GM12878 (cell line): ENCODE data around the gene GPR179. TPM values are rescaled to one million over a fixed set of nuclear protein-coding genes. Genes with fewer than 3 reads are reported as not detected.

Source experiments
- ATAC-seq: fragments of 200-7000 bp; cut with Tn5 transposase; 3 replicates; pipeline ENCODE4 v1.9.1; 2020; ENCODE audit warnings: mild to moderate bottlenecking, moderate library complexity
- BruUV-seq: library from RNA; stranded (reverse); fragments of 400-500 nt; replicated peaks from 2 replicates; lab custom pipeline; 2021; lab: Mats Ljungman, UMichigan
- CTCF ChIA-PET: fragments of 300-600 bp; sonication (Branson Sonifier 250); formaldehyde crosslinking; extraction: SDS; loops from one replicate; lab custom pipeline; 2021; ENCODE audit warnings: inconsistent platforms; lab: Yijun Ruan, JAX
- POLR2A ChIA-PET: fragments of 350-600 bp; formaldehyde crosslinking; extraction: SDS; loops from one replicate; lab custom pipeline; 2021; ENCODE audit warnings: inconsistent platforms; lab: Charles Lee
- RAD21 ChIA-PET: fragments of 300-600 bp; sonication (Branson Sonifier 250); formaldehyde crosslinking; loops from one replicate; lab custom pipeline; 2023; ENCODE audit warnings: antibody characterized with exemption; ENCODE audit not compliant: unreplicated experiment; lab: Charles Lee
- SMC1A ChIA-PET: fragments of 300-600 bp; sonication (Branson Sonifier 250); formaldehyde crosslinking; loops from one replicate; lab custom pipeline; 2023; ENCODE audit not compliant: unreplicated experiment, uncharacterized antibody; lab: Charles Lee
- DNase-seq: peaks from one replicate; pipeline ENCODE4 v3.0.0-alpha.2; 2011; ENCODE audit warnings: low read depth, low spot score
- FAIRE-seq: peaks from 3 replicates; lab custom pipeline; 2011; peaks lifted over from hg19 to GRCh38; lab: Jason Lieb, UNC
- H2AFZ ChIP-seq: 2 replicates; pipeline ENCODE4 v1.6.0; 2011; ENCODE audit warnings: low read depth, low read length, control low read depth; ENCODE audit not compliant: control insufficient read depth
- H3K27ac ChIP-seq: 2 replicates; pipeline ENCODE4 v1.5.1; 2011; ENCODE audit warnings: control low read depth; ENCODE audit not compliant: control insufficient read depth, insufficient read depth
- H3K27me3 ChIP-seq, 2 experiments: replicated peaks in 1 of 2; 2 replicates each; pipeline versions ENCODE4 v1.6.0 to v1.6.1; 2011; ENCODE audit warnings: low read length in 1 of 2; ENCODE audit not compliant: control insufficient read depth in 2 of 2, insufficient read depth in 2 of 2
- H3K36me3 ChIP-seq, 2 experiments: 2 replicates each; pipeline ENCODE4 v1.5.1; 2011; ENCODE audit warnings: low read length in 1 of 2; ENCODE audit not compliant: control insufficient read depth in 2 of 2, insufficient read depth in 2 of 2
- H3K4me1 ChIP-seq: 2 replicates; pipeline ENCODE4 v1.6.1; 2011; ENCODE audit warnings: mild to moderate bottlenecking, low read length, moderate library complexity, mixed read lengths; ENCODE audit not compliant: control insufficient read depth, insufficient read depth
- H3K4me2 ChIP-seq: 2 replicates; pipeline ENCODE4 v1.6.0; 2011; ENCODE audit warnings: control low read depth; ENCODE audit not compliant: control insufficient read depth, insufficient read depth
- H3K4me3 ChIP-seq: fragments of 200-600 bp; sonication (generic); 2 replicates; pipeline ENCODE4 v1.5.1; 2016
- H3K79me2 ChIP-seq: 2 replicates; pipeline ENCODE4 v1.6.0; 2011; ENCODE audit warnings: low read length; ENCODE audit not compliant: control insufficient read depth, insufficient read depth
- H3K9ac ChIP-seq: 2 replicates; pipeline ENCODE4 v1.8.0; 2011; ENCODE audit warnings: low read length, control low read depth, mixed read lengths; ENCODE audit not compliant: control insufficient read depth, insufficient read depth
- H3K9me3 ChIP-seq: replicated peaks from 3 replicates; pipeline ENCODE4 v1.5.1; 2011; ENCODE audit warnings: mild to moderate bottlenecking, low read length; ENCODE audit not compliant: control insufficient read depth, insufficient read depth
- H4K20me1 ChIP-seq: 2 replicates; pipeline ENCODE4 v1.6.0; 2011; ENCODE audit not compliant: control insufficient read depth, insufficient read depth
- CHD2 ChIP-seq: IDR thresholded peaks from 2 replicates; pipeline ENCODE4 v1.6.1; 2011; ENCODE audit warnings: low read depth, low read length, improper control_type of control experiment, borderline replicate concordance
- CHD4 ChIP-seq: fragments of 200-600 bp; sonication (generic); IDR thresholded peaks from 2 replicates; pipeline ENCODE4 v1.6.1; 2016; ENCODE audit warnings: mild to moderate bottlenecking
- CREM ChIP-seq: IDR thresholded peaks from 2 replicates; pipeline ENCODE4 v1.6.1; 2014; ENCODE audit warnings: antibody characterized with exemption, low read depth
- ETV6 ChIP-seq, 2 experiments: fragments of 450-650 bp in 1 of 2; IDR thresholded peaks in 1 of 2; conservative IDR thresholded peaks in 1 of 2; 2 replicates each; pipeline ENCODE4 v1.6.1; 2014; ENCODE audit warnings: antibody characterized with exemption in 1 of 2, borderline replicate concordance in 1 of 2, low read depth in 1 of 2, mild to moderate bottlenecking in 1 of 2, moderate library complexity in 1 of 2
- KLF5 ChIP-seq: fragments of 450-650 bp; IDR thresholded peaks from 2 replicates; pipeline ENCODE4 v1.6.1; 2014; ENCODE audit warnings: mild to moderate bottlenecking; ENCODE audit not compliant: partially characterized antibody
- MTA3 ChIP-seq: IDR thresholded peaks from 2 replicates; pipeline ENCODE4 v1.6.1; 2012; ENCODE audit warnings: low read length, inconsistent platforms, borderline replicate concordance
- MYC ChIP-seq: IDR thresholded peaks from 2 replicates; pipeline ENCODE4 v1.6.1; 2011; ENCODE audit warnings: mild to moderate bottlenecking, low read length, moderate library complexity, inconsistent platforms; ENCODE audit not compliant: insufficient read depth, insufficient replicate concordance, insufficient read length, severe bottlenecking
- POLR2A ChIP-seq: IDR thresholded peaks from 2 replicates; pipeline ENCODE4 v1.6.1; 2011; ENCODE audit warnings: low read depth, mild to moderate bottlenecking, low read length
- POLR2AphosphoS5 ChIP-seq: IDR thresholded peaks from 2 replicates; pipeline ENCODE4 v1.6.1; 2011; ENCODE audit warnings: mild to moderate bottlenecking, low read length, inconsistent platforms
- RCOR1 ChIP-seq: conservative IDR thresholded peaks from 2 replicates; pipeline ENCODE4 v1.6.1; 2012; ENCODE audit warnings: low read depth, low read length, improper control_type of control experiment
- SMAD5 ChIP-seq: IDR thresholded peaks from 2 replicates; pipeline ENCODE4 v1.6.1; 2016; ENCODE audit warnings: antibody characterized with exemption, low read depth
- YBX1 ChIP-seq: fragments of 450-650 bp; IDR thresholded peaks from 2 replicates; pipeline ENCODE4 v1.6.1; 2016; ENCODE audit warnings: antibody characterized with exemption
- WGBS: methylation state at CpG from one replicate; pipeline ENCODE4 v1.1.6; 2016; ENCODE audit warnings: low lambda C conversion rate; ENCODE audit not compliant: insufficient replicate concordance, insufficient coverage; ENCODE audit errors: missing lambda C conversion rate; 5-methylcytosine and 5-hydroxymethylcytosine counted together
- in situ Hi-C: fragments of 300-500 bp; cut with MboI; formaldehyde crosslinking; loops from 9 replicates; pipeline ENCODE4 v1.14.3; 2018; ENCODE audit warnings: mixed read lengths
- intact Hi-C: fragments of 100-400 bp; cut with micrococcal nuclease; formaldehyde crosslinking; loops from one replicate; pipeline ENCODE4 v1.14.2; 2022; ENCODE audit not compliant: unreplicated experiment
- polyA plus RNA-seq, 11 experiments: library from polyadenylated mRNA; depleted of rRNA in 4 of 11; unstranded in 6 of 11; stranded (reverse) in 5 of 11; fragments of >200 nt; fragmentation: Nextera tagmentation in 4 of 11; fragmentation: Illumina TruSeq in 1 of 11; extraction: Ambion mirVana in 4 of 11; extraction: Trizol in 1 of 11; gene quantifications; 1 replicate in 1 of 11; 2 replicates in 10 of 11; pipeline versions ENCODE4 v1.2.1 to v1.2.3, GENCODE V29; 2011 to 2016; ENCODE audit warnings: inconsistent platforms in 2 of 11, missing spikeins in 2 of 11, low read depth in 1 of 11
- total RNA-seq, 4 experiments: library from RNA; depleted of rRNA in 3 of 4; stranded (reverse); fragments of >200 nt in 3 of 4; fragmentation: Illumina TruSeq in 1 of 4; extraction: Trizol in 1 of 4; gene quantifications; 2 replicates each; pipeline versions ENCODE4 v1.2.1 to v1.2.3, GENCODE V29; 2013 to 2021
- TF ChIP-seq, protein P1 (sequence below): fragments of 450-650 bp; formaldehyde crosslinking; IDR thresholded peaks from 2 replicates; pipeline ENCODE4 v1.5.0; 2022; ENCODE audit warnings: mild to moderate bottlenecking, missing genetic modification characterization

The GPR179 gene
- total and polyA plus RNA-seq, 10 of the 15 experiments (the other 5 are each of a cell fraction or from before 2014, with no cell fraction given): under 0.01 to 0.08 (median 0.01) TPM; not detected in 3

DNA sequence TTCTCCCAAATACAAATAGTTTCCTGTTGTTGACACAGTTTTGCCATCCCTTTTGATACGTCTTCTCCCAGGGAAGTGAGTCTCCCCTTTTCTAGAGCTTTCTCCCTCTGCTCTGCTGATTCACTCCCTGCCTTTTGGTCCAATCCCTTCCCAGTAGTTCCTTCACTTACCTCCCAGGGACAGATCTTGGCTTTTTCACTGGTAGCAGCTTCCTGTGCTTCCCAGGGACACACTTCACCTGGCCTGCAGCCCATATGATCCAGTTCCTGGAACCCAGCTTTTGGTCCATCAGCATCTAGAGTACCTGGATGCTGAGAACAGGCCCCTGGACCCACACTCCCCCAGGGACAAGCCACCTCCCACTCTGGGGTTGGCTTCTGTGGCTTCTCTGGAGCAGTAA is 15.8 kb downstream of the GPR179 start (continued):
- TF ChIP-seq, protein P1, sequence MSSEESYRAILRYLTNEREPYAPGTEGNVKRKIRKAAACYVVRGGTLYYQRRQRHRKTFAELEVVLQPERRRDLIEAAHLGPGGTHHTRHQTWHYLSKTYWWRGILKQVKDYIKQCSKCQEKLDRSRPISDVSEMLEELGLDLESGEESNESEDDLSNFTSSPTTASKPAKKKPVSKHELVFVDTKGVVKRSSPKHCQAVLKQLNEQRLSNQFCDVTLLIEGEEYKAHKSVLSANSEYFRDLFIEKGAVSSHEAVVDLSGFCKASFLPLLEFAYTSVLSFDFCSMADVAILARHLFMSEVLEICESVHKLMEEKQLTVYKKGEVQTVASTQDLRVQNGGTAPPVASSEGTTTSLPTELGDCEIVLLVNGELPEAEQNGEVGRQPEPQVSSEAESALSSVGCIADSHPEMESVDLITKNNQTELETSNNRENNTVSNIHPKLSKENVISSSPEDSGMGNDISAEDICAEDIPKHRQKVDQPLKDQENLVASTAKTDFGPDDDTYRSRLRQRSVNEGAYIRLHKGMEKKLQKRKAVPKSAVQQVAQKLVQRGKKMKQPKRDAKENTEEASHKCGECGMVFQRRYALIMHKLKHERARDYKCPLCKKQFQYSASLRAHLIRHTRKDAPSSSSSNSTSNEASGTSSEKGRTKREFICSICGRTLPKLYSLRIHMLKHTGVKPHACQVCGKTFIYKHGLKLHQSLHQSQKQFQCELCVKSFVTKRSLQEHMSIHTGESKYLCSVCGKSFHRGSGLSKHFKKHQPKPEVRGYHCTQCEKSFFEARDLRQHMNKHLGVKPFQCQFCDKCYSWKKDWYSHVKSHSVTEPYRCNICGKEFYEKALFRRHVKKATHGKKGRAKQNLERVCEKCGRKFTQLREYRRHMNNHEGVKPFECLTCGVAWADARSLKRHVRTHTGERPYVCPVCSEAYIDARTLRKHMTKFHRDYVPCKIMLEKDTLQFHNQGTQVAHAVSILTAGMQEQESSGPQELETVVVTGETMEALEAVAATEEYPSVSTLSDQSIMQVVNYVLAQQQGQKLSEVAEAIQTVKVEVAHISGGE: no peak
- TF ChIP-seq SMAD5: no peak
- no peak for TF ChIP-seq ETV6 (conservative IDR thresholded peaks at IDR 0.05 in 1 of 2, IDR thresholded peaks at IDR 0.05 in 1 of 2; ENCODE audit: borderline replicate concordance in 1 of 2, low read depth in 1 of 2)
- TF ChIP-seq YBX1: no peak
- no peak for TF ChIP-seq POLR2AphosphoS5
- no peak for TF ChIP-seq CREM
- no peak for TF ChIP-seq CHD4

DNA sequence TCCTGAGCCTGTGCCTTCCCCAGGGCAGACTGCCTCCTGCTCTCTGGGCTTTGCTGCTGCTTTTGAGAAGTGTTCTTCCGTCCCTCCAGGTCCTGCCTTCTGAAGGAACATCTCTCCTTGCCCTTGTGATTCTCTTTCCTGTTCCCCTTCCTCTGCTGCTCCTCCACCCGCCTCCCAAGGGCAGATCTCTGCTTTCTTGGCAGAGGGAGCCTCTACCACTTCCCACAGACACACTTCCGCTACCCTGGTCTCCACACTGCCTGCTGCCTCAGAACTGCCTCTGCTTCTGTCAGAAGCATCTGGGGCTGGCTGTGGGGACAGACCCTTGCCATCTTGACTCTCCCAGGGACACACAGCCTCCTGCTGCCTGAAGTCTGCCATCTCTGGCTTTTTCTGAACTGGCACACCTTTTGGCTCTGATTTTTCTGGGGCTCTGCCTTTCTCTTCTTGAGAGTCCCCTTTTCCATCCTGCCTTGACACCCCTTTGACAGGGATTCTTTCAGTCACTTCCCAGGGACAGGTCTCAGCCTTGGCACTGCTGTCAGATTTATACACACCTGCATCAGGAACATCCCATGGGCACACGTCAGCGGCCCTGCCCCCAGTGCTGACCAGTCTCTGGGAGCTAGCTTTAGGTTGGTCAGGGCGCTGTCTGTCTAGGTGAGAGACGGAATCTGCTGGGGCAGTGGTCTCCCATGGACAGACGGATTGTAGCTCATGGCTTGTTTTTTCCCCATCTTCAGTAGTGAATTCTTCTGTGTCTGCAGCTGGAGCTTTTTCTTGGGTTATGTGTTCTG is 16.6 kb downstream of the GPR179 start:
- no peak overlapping the region for H2AFZ ChIP-seq
- no peaks in the 10 kb centered on the region; the same call in 2 of the 3 replicates for H3K9me3 ChIP-seq
- ATAC-seq (peak; percentile 23), FAIRE-seq (no peak), DNase-seq (no peak)
- intact Hi-C loops: no loop called here
- ChIA-PET SMC1A (no interaction called here), POLR2A (interaction anchor here (0.6 kb wide), 1 partner anchor 20 kb away, joined by 3 read pairs; no protein-coding TSS in a partner anchor), RAD21 (interaction anchor here (0.5 kb wide), 1 partner anchor 55 kb away, joined by 3 read pairs; no protein-coding TSS in a partner anchor), CTCF (interaction anchor here (0.8 to 1.2 kb wide), 3 partner anchors 22 to 97 kb away, joined by 3 to 4 read pairs (median 4); no protein-coding TSS in a partner anchor)
- H3K27me3 ChIP-seq: no peaks in the 10 kb centered on the region
- H3K4me1 ChIP-seq: no peaks in the 10 kb centered on the region; the same call in 1 of the 2 replicates
- no peak overlapping the region for H3K4me2 ChIP-seq
- H3K27ac ChIP-seq: no peak overlapping the region
- no TSS peak for BruUV-seq
- H3K36me3 ChIP-seq: peaks cover 0 to 11% of the 10 kb centered on the region in 2 experiments; a peak in 3 of 4 replicates
- H3K9ac ChIP-seq: no peak overlapping the region
- no peaks in the 10 kb centered on the region for H3K79me2 ChIP-seq
- in situ Hi-C loops: no loop called here
- H4K20me1 ChIP-seq: no peaks in the 10 kb centered on the region
- no peak overlapping the region for H3K4me3 ChIP-seq
- TF ChIP-seq KLF5 (no peak), RCOR1 (no peak), ETV6 (conservative IDR thresholded peaks at IDR 0.05 in 1 of 2, IDR thresholded peaks at IDR 0.05 in 1 of 2; ENCODE audit: borderline replicate concordance in 1 of 2, low read depth in 1 of 2) (no peak), MYC (no peak), CHD2 (no peak), MTA3 (no peak), POLR2A (0 out of 2 replicates have a peak, but pooled peaks have one; percentile 33)
- WGBS: 53% methylated on average over 8 of the region's 8 CpGs
